NCI-H2107 (cell line): ENCODE data around the gene ZMYND8.
A peak's percentile ranks its signal among the peaks of the same experiment; 100 is the strongest.
"Not testable (repeated sequence)": the region's sequence is repeated elsewhere in the genome, so short reads cannot be mapped to it uniquely, and the experiment has no call there.

ENCODE experiments used
- DNase-seq: peaks from one replicate; lab custom pipeline; 2025; lab: John Stamatoyannopoulos, UW

Gene ZMYND8

DNA sequence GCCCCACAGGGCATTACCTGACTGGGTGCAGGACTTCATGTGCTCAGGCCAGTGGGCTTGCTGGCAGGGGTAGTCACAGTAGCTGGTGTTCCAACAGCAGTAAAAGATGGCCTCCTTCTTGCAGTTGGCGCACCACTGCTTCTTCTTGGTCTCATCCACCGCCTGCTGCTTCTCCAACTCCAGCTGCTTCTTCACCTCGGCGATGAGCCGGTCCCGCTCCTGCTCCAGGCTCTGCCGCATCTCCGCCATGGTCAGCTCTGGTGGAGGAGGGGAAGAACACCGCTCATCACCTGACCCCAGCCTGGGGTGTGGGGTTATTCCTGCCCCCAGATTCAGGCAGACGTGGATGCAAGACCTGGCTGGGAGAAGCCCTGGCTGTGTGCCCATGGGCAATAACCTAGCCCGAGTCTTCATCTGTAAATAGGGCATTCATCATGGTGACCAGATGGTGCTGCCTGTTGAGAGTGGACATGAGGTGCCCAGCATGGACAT, 132.2 kb downstream of the ZMYND8 start:
- DNase-seq = no peak

GRCh38 chr20:47223896-47224295, 132.6 kb downstream of the ZMYND8 start:
- DNase-seq = no peak

DNA sequence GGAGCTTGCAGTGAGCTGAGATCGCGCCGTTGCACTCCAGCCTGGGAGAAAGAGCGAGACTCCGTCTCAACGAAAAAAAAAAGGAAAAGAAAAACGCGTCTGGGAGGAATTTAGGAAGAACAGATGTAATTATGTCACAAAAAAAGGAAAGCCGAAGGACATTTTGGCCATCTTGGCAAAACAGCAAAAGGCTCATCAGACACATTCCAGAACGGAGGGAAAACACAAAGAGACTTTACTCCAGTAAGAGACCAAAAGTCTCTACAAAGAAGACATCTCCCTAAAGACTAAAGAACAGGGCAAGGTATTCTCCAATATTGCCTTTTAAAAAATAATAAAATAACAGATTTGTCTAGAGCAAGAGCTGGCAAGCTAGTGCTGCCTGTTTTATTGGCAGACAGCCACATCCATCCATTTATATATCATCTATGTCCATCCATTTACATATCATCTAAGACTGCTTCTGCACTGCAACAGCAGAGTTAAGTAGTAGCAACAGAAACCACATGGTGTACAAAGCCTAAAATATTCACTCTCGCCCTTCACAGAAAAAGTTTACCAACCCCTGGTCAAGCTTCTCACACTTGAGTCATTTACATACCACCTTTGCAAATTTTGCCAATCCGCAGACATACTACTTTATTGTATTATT, 133.9 kb downstream of the ZMYND8 start:
- no peak for DNase-seq

GRCh38 chr20:47221036-47221625, 135.4 kb downstream of the ZMYND8 start:
- no peak for DNase-seq

GRCh38 chr20:47220161-47220582, 136.3 kb downstream of the ZMYND8 start:
- DNase-seq = no peak

GRCh38 chr20:47217482-47218446, 138.7 kb downstream of the ZMYND8 start:
- no peak for DNase-seq

DNA sequence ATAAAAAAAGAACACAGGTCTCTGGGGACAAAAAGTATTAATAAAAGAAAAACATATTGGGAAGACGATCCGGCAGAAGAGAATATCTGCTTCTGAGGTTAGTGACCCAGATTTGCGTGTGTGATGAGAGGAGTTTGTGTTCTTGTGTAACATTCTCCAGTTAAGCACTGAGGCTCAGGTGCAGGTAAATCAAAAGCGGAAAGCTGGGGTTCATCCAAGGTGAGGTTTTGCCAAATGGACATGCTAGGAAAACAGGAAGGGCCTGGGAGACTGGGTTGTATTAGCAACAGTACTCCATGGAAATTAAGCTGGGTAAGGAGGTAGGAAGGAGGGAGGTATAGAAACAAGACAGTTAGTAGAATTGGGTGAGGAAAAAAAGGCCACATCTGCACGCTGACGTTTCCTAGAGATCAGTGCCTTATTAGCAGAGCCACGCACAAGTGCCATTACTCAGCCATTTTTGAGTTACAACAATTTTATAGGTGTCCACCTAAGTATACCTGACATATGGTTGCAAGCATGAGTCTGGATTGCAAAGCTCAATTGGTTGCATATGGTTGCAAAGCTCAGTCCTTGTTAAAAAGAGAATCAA, 139.6 kb downstream of the ZMYND8 start:
- DNase-seq = no peak

DNA sequence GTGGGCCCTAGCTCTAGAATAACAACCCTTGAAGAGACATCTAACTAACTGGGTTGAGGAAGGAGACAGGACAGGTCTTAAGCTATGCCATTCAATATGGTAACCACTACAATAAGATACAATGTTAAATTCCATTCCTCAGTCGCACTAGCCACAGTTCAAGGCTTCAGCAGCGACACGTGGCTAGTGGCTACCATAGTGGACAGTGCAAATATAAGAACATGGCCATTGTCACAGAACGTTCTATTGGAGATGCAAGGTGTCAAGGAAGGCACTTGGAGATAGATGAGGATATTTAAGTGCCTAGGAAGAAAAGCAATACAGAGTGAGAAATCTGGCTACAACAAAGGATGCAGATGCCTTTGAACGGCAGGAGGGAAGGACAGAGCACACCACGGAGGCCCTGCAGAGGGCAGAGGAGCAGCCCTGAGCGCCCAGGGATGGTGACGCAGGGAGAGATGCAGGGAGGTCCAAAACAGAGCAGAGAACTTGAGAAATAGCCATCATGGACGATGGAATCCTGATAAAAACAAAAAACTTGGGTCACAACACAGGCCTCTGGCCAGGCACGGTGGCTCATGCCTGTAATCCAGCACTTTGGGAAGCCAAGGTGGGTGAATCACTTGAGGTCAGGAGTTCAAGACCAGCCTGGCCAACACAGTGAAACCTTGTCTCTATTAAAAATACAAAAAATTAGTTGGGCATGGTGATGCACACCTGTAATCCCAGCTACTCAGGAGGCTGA, 140.7 kb downstream of the ZMYND8 start:
- no peak for DNase-seq

DNA sequence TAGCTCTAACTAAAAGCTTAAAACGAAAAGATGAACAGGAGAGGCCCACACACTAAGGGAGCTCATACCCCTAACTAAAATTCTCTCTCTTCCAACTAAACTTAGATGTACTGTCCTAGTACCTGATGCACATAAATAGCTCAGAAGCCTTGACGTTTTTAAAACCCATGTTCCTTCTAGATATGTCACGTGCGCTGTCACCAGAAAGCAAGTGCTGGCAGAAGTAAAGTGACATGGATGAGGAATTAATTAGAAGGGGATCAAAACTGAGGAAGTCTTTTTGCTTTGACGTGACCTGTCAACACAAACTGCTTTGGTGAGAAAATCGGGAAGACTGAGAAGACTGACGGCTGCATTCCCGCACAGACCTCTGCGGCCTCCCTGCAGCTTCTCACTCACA, 142.5 kb downstream of the ZMYND8 start:
- no peak for DNase-seq

- no peak for DNase-seq
Observed at GRCh38 chr20:47212606-47213207, 143.8 kb downstream of the ZMYND8 start.

DNA sequence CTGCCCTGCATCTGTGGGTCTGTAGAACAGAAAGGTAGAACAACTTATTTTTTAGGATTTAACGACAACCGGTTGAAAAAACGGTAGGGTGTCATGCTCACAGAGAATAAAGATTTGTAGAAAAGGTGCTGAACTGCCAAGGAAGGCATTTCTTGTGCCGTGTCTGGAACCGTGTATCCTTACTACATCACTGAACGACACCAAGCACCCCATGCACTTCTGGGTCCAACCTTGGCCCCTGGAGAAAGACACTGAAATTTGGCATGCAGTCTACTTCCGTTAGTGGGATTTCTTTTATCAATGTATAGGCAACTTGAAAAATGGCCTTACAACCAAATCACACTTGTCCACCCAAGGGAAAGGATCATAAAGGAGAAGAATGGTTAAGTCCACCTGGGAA, 145.5 kb downstream of the ZMYND8 start:
- DNase-seq = no peak

DNA sequence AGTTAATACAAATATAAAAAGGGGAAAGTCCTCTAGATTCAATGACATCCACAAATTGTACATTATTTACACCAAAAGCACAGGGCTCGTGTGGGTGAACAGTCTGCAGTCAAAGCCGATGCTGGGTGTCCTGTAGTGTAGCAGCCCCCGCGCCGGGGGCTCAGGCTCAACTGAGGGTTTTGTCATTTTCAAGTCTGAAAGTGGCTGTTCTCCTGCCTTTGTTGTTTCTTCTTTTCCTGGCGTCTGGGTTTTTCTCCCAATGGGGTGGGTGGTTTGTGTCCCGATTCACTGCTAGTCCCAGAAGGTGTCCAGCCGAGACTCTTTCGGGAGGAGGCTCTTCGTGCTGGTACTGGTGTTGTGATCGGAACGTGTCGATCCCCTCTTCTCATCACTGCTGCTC, 146.0 kb downstream of the ZMYND8 start:
- no peak for DNase-seq

- DNase-seq = no peak
Observed at GRCh38 chr20:47209982-47210381, 146.5 kb downstream of the ZMYND8 start.

DNA sequence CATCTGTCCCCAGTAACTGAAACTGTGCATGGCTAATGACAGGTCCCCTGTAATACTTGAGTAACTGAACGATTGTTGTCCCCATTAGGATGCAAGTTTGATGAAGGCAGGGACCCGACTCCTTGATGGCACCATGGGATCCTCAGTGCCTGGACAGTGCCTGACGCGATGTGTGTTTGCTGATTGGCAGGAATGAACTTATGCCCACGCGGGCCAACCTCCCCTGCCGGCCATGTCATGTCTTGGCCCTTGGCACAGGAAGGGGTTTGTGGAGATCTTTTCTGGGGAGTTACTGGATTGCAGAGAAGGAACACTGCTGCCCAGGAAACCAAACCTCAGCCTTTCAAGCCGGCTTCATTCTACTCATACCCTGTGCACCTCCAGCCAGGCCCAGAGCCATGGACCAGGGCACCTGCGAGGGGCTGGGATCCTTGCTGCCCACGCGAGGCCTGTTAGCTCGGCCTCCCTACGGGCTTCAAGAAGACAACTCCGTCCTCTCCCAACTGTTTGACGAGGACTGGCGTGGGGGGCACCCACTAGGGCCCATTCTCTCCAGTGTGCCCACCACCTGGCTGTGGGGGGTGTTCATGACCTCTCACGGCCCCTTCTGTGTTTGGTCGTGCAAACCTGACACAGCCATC, 147.8 kb downstream of the ZMYND8 start:
- no peak for DNase-seq

- DNase-seq = no peak
Observed at GRCh38 chr20:47206962-47207641, 149.4 kb downstream of the ZMYND8 start.

GRCh38 chr20:47206552-47206951, 149.9 kb downstream of the ZMYND8 start:
- not testable (repeated sequence) for DNase-seq

GRCh38 chr20:47205577-47206123, 150.8 kb downstream of the ZMYND8 start:
- DNase-seq = peak; percentile 39

- not testable (repeated sequence) for DNase-seq
Observed at GRCh38 chr20:47204850-47205122, 151.7 kb downstream of the ZMYND8 start.

- DNase-seq = no peak
Observed at GRCh38 chr20:47204008-47204849, 152.3 kb downstream of the ZMYND8 start.
